ENCODE measurements around the gene TINCR. TPM values are rescaled to one million over a fixed set of nuclear protein-coding genes. Genes with fewer than 3 reads are reported as not detected.

Gene TINCR
- total RNA-seq, 2 experiments from 2014 or later, result 0.60 to 1.2 TPM

GRCh38 chr19:5608291-5608690 lies 40.5 kb upstream of the TINCR start:
- intact Hi-C loops (cut with micrococcal nuclease; ENCODE audit: unreplicated experiment), result no loop called here
- H2AFZ ChIP-seq (ENCODE audit: low read length), result no peak overlapping the region
- ChIA-PET CTCF (ENCODE audit: unreplicated experiment) (no interaction called here), POLR2A (no interaction called here)
- 0 out of 2 replicates have a peak, but pooled peaks cover 7% of the 10 kb centered on the region for H4K20me1 ChIP-seq (ENCODE audit: insufficient read depth, low read length)
- no peak for DNase-seq (ENCODE audit: low spot score)
- H3K79me2 ChIP-seq (ENCODE audit: insufficient read depth, low read depth, low read length), result no peaks in the 10 kb centered on the region; the same call in 1 of the 2 replicates
- TF ChIP-seq EZH2phosphoT487 (IDR thresholded peaks at IDR 0.05; ENCODE audit: borderline replicate concordance, low read depth, low read length) (no peak), CTCF (conservative IDR thresholded peaks at IDR 0.05; ENCODE audit: low read length) (no peak)
- H3K4me3 ChIP-seq (ENCODE audit: low read depth, low read length, poor library complexity, severe bottlenecking), result no peak overlapping the region
- H3K4me1 ChIP-seq (ENCODE audit: insufficient read depth, low read length, poor library complexity, severe bottlenecking), result no peaks in the 10 kb centered on the region
- H3K27ac ChIP-seq (ENCODE audit: low read depth, low read length, poor library complexity, severe bottlenecking), result no peak overlapping the region
- no peak overlapping the region for H3K4me2 ChIP-seq (ENCODE audit: low read length)
- H3K36me3 ChIP-seq (ENCODE audit: insufficient read depth, low read length), result peaks cover 92% of the 10 kb centered on the region
- no peaks in the 10 kb centered on the region for H3K9me2 ChIP-seq (ENCODE audit: insufficient read depth, low read length)
- BruUV-seq (replicated peaks), result no TSS peak
- H3K9me3 ChIP-seq (ENCODE audit: low read length), result no peaks in the 10 kb centered on the region

- ChIA-PET POLR2A (no interaction called here), CTCF (ENCODE audit: unreplicated experiment) (no interaction called here)
- 0 out of 2 replicates have a peak, but pooled peaks cover 7% of the 10 kb centered on the region for H4K20me1 ChIP-seq (ENCODE audit: insufficient read depth, low read length)
- H3K27ac ChIP-seq (ENCODE audit: low read depth, low read length, poor library complexity, severe bottlenecking), result no peak overlapping the region
- H3K4me3 ChIP-seq (ENCODE audit: low read depth, low read length, poor library complexity, severe bottlenecking), result no peak overlapping the region
- H3K9me3 ChIP-seq (ENCODE audit: low read length), result no peaks in the 10 kb centered on the region
- DNase-seq (ENCODE audit: low spot score), result no peak
- intact Hi-C loops (cut with micrococcal nuclease; ENCODE audit: unreplicated experiment), result no loop called here
- no peaks in the 10 kb centered on the region for H3K4me1 ChIP-seq (ENCODE audit: insufficient read depth, low read length, poor library complexity, severe bottlenecking)
- H3K36me3 ChIP-seq (ENCODE audit: insufficient read depth, low read length), result peaks cover 92% of the 10 kb centered on the region
- H2AFZ ChIP-seq (ENCODE audit: low read length), result no peak overlapping the region
- BruUV-seq (replicated peaks), result no TSS peak
- H3K9me2 ChIP-seq (ENCODE audit: insufficient read depth, low read length), result no peaks in the 10 kb centered on the region
- TF ChIP-seq CTCF (conservative IDR thresholded peaks at IDR 0.05; ENCODE audit: low read length) (no peak), EZH2phosphoT487 (IDR thresholded peaks at IDR 0.05; ENCODE audit: borderline replicate concordance, low read depth, low read length) (no peak)
- no peaks in the 10 kb centered on the region; the same call in 1 of the 2 replicates for H3K79me2 ChIP-seq (ENCODE audit: insufficient read depth, low read depth, low read length)
- no peak overlapping the region for H3K4me2 ChIP-seq (ENCODE audit: low read length)
Measured at GRCh38 chr19:5607318-5608275, 39.8 kb upstream of the TINCR start.

- H3K36me3 ChIP-seq (ENCODE audit: insufficient read depth, low read length), result peaks cover 94% of the 10 kb centered on the region
- no TSS peak for BruUV-seq (replicated peaks)
Measured at GRCh38 chr19:5605362-5605761, 37.6 kb upstream of the TINCR start.

More at GRCh38 chr19:5605362-5605761, 37.6 kb upstream of the TINCR start:
- Histone ChIP-seq H3K27ac (ENCODE audit: low read depth, low read length, poor library complexity, severe bottlenecking) (no peak overlapping the region), H3K4me3 (ENCODE audit: low read depth, low read length, poor library complexity, severe bottlenecking) (no peak overlapping the region), H3K4me1 (ENCODE audit: insufficient read depth, low read length, poor library complexity, severe bottlenecking) (no peaks in the 10 kb centered on the region), H2AFZ (ENCODE audit: low read length) (no peak overlapping the region), H3K9me2 (ENCODE audit: insufficient read depth, low read length) (no peaks in the 10 kb centered on the region), H3K4me2 (ENCODE audit: low read length) (no peak overlapping the region), H4K20me1 (ENCODE audit: insufficient read depth, low read length) (0 out of 2 replicates have a peak, but pooled peaks cover 7% of the 10 kb centered on the region), H3K9me3 (ENCODE audit: low read length) (no peaks in the 10 kb centered on the region), H3K79me2 (ENCODE audit: insufficient read depth, low read depth, low read length) (no peaks in the 10 kb centered on the region; the same call in 1 of the 2 replicates)
- no peak for DNase-seq (ENCODE audit: low spot score)
- TF ChIP-seq EZH2phosphoT487 (IDR thresholded peaks at IDR 0.05; ENCODE audit: borderline replicate concordance, low read depth, low read length), result no peak
- no peak for TF ChIP-seq CTCF (conservative IDR thresholded peaks at IDR 0.05; ENCODE audit: low read length)
- ChIA-PET POLR2A (no interaction called here), CTCF (ENCODE audit: unreplicated experiment) (no interaction called here)
- intact Hi-C loops (cut with micrococcal nuclease; ENCODE audit: unreplicated experiment), result no loop called here

Measured in OCI-LY7 (cell line).